Mucosa of rectum (tissue), 2 donors: Measurements from ENCODE around the gene SNX4.
"Not testable (repeated sequence)": the region's sequence is repeated elsewhere in the genome, so short reads cannot be mapped to it uniquely, and the experiment has no call there.

ENCODE experiments used
- H3K27ac ChIP-seq, 2 donors: one replicate each; pipeline ENCODE4 v1.7.0; 2013; ENCODE audit warnings: inconsistent platforms in 2 of 2, low read depth in 2 of 2, low read length in 2 of 2
- H3K27me3 ChIP-seq, 2 donors: one replicate each; pipeline ENCODE4 v1.7.0; 2013; ENCODE audit warnings: low read length in 2 of 2; ENCODE audit not compliant: control insufficient read depth in 2 of 2, insufficient read depth in 2 of 2
- H3K36me3 ChIP-seq, 2 donors: one replicate each; pipeline ENCODE4 v1.7.0; 2013; ENCODE audit warnings: low read length in 2 of 2; ENCODE audit not compliant: control insufficient read depth in 2 of 2, insufficient read depth in 2 of 2
- H3K4me1 ChIP-seq, 2 donors: one replicate each; pipeline ENCODE4 v1.7.0; 2013; ENCODE audit warnings: low read length in 2 of 2, mild to moderate bottlenecking in 1 of 2; ENCODE audit not compliant: control insufficient read depth in 2 of 2, insufficient read depth in 2 of 2
- H3K4me3 ChIP-seq, 2 donors: one replicate each; pipeline ENCODE4 v1.7.0; 2013; ENCODE audit warnings: low read length in 2 of 2
- H3K9ac ChIP-seq, 2 donors: one replicate each; pipeline ENCODE4 v1.7.0; 2013; ENCODE audit warnings: low read length in 2 of 2, low read depth in 1 of 2, mild to moderate bottlenecking in 1 of 2
- H3K9me3 ChIP-seq, 2 donors: one replicate each; pipeline ENCODE4 v1.7.0; 2013; ENCODE audit warnings: low read length in 2 of 2; ENCODE audit not compliant: control insufficient read depth in 2 of 2
- donor health status: healthy.
- donor health status: Normal muscosa, but diverticular disease.

The SNX4 gene

DNA sequence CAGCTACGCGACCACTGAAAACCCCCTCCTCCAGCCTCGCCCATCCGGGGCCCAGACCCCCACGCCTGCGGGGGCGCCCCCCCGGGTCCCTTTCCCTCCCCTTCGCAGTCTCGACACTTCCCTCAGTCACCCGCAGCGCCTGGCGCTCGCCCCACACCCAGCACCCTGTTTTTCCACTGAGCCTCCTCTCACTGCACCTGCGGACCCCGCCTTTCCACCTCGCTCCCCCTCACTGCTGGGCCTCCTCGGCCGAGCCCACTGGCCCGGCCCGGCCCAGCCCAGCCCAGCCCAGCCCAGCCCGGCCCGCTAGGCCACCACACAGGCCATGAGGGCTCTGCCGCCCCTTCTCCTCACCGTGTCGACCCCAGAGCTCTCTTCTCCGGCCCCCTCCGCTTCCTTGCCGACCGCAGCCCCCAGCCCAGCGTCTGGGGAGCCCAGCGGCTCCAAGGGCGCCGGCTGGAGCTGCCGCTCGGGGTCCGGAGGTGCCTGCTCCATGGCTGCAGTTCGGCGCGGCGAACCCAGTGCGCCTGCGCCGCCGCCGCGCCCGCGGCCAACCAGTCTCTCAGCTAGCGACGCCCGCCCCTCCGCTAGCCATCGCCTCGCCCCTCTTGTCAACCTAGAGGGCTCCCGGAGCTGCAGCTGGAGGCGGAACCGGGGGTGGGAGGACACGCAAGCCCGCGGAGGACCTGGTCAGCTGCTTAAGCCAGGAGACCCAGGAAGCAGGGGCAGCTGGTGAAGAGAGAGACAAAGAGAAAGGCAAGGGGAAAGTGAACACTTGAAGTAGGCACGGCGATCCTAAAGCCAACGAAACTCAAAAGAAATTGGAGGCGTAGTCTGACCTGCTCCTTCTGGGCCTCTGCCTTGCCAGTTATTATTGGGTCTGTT is at the start of gene SNX4:
Gene SNX4, minus strand, starts transcription at position 525 of the 885 bp plus-strand sequence. Its CDS starts 30 bp downstream, at position 495.
- Histone ChIP-seq H3K27me3 (no peaks in the 10 kb centered on the region), H3K36me3 (peaks cover 2 to 8% of the 10 kb centered on the region in 2 donors), H3K9ac (peak within 1 kb of the TSS; percentile 82 to 84), H3K4me3 (peak within 1 kb of the TSS; percentile 84 to 97), H3K4me1 (peaks cover 5 to 11% of the 10 kb centered on the region in 2 donors), H3K9me3 (no peaks in the 10 kb centered on the region), H3K27ac (peak within 1 kb of the TSS; percentile 73 to 79)

DNA sequence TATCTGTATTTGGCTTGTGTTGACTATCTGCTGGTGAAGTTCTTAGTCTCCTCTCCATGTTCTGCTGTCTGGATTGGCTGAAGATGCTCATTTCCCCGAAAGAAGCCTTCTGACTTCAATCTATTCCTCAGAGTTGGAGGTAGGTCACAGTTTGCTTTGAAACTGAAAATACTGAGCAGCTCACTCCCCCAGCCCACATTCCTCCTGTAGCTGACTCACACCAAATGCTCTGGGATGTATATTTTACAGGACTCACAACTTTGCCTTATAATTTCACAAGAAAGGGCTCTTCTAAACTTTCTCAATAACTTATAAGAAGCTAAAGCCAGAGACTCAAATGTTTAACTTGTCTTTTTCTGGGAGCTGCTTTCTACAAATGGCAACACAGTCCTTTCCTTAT is 36.3 kb upstream of the SNX4 start:
- H3K4me1 ChIP-seq, result no peaks in the 10 kb centered on the region
- H3K27me3 ChIP-seq, result no peaks in the 10 kb centered on the region
- no peak overlapping the region for H3K27ac ChIP-seq
- no peak overlapping the region for H3K9ac ChIP-seq
- H3K4me3 ChIP-seq, result no peak overlapping the region
- H3K36me3 ChIP-seq, result peaks cover 22 to 32% of the 10 kb centered on the region in 2 donors
- H3K9me3 ChIP-seq, result no peaks in the 10 kb centered on the region

DNA sequence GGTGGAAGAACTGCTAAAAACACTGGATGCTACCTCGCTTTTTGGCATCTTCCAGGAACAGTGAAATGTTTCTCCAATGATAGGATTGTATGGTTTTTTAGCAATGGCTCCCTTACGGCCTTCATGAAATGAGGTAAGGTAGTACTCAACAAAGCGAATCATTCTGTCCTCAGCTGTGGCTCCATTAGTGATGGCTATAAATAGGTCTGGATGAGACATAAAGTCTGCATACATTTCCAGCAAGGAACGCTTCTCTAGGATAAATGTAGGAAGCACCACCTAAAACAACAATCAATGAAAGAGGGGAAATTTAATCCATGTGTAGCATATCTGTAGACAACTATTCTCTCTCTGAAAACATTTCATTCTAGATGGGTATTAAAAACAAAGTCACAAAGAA is 32.4 kb upstream of the SNX4 start:
- Histone ChIP-seq H3K4me3 (no peak overlapping the region), H3K4me1 (no peaks in the 10 kb centered on the region), H3K36me3 (peaks cover 18 to 28% of the 10 kb centered on the region in 2 donors), H3K9ac (no peak overlapping the region), H3K9me3 (no peaks in the 10 kb centered on the region), H3K27me3 (no peaks in the 10 kb centered on the region), H3K27ac (no peak overlapping the region)

- Histone ChIP-seq H3K9ac (no peak overlapping the region), H3K27ac (no peak overlapping the region), H3K9me3 (no peaks in the 10 kb centered on the region), H3K36me3 (peaks cover 12 to 25% of the 10 kb centered on the region in 2 donors), H3K4me1 (no peaks in the 10 kb centered on the region), H3K4me3 (no peak overlapping the region), H3K27me3 (no peaks in the 10 kb centered on the region)
Observed at GRCh38 chr3:125528920-125529319, 8.9 kb upstream of the SNX4 start.

GRCh38 chr3:125525153-125525552 is 5.2 kb upstream of the SNX4 start:
- Histone ChIP-seq H3K4me3 (no peak overlapping the region), H3K27ac (no peak overlapping the region), H3K36me3 (peaks cover 3 to 14% of the 10 kb centered on the region in 2 donors), H3K9me3 (no peaks in the 10 kb centered on the region), H3K27me3 (no peaks in the 10 kb centered on the region), H3K4me1 (peaks cover 0 to 3% of the 10 kb centered on the region in 2 donors), H3K9ac (no peak overlapping the region)

DNA sequence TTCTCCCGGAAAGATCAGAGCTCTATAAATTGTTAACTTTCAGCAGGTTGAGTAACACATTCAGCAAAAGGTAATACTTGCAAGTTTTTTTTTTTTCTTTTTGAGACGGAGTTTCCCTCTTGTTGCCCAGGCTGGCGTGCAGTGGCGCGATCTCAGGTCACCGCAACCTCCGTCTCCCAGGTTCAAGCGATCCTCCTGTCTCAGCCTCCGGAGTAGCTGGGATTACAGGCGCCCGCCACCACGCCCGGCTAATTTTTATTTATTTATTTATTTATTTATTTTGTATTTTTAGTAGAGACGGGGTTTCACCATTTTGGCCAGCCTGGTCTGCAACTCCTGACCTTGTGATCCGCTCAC is 539 bp upstream of the SNX4 start:
- H3K4me1 ChIP-seq, result peaks cover 5 to 11% of the 10 kb centered on the region in 2 donors
- H3K36me3 ChIP-seq, H3K27me3 ChIP-seq, H3K9me3 ChIP-seq: not testable (repeated sequence)
- peak overlapping the region; percentile 84 to 97 for H3K4me3 ChIP-seq
- peak overlapping the region; percentile 73 to 79 for H3K27ac ChIP-seq
- H3K9ac ChIP-seq, result peak overlapping the region; percentile 14 to 82

- H3K27ac ChIP-seq, result no peak overlapping the region
- H3K36me3 ChIP-seq, result peaks cover 2 to 17% of the 10 kb centered on the region in 2 donors
- peaks cover 5 to 19% of the 10 kb centered on the region in 2 donors for H3K4me1 ChIP-seq
- no peak overlapping the region for H3K4me3 ChIP-seq
- no peaks in the 10 kb centered on the region for H3K27me3 ChIP-seq
- H3K9me3 ChIP-seq, result no peaks in the 10 kb centered on the region
- H3K9ac ChIP-seq, result no peak overlapping the region
Observed at GRCh38 chr3:125515421-125515820, 4.6 kb downstream of the SNX4 start.

- Histone ChIP-seq H3K36me3 (peaks cover 2 to 19% of the 10 kb centered on the region in 2 donors), H3K4me3 (no peak overlapping the region), H3K4me1 (peaks cover 0 to 10% of the 10 kb centered on the region in 2 donors)
Observed at GRCh38 chr3:125513490-125514115, 6.4 kb downstream of the SNX4 start.

DNA sequence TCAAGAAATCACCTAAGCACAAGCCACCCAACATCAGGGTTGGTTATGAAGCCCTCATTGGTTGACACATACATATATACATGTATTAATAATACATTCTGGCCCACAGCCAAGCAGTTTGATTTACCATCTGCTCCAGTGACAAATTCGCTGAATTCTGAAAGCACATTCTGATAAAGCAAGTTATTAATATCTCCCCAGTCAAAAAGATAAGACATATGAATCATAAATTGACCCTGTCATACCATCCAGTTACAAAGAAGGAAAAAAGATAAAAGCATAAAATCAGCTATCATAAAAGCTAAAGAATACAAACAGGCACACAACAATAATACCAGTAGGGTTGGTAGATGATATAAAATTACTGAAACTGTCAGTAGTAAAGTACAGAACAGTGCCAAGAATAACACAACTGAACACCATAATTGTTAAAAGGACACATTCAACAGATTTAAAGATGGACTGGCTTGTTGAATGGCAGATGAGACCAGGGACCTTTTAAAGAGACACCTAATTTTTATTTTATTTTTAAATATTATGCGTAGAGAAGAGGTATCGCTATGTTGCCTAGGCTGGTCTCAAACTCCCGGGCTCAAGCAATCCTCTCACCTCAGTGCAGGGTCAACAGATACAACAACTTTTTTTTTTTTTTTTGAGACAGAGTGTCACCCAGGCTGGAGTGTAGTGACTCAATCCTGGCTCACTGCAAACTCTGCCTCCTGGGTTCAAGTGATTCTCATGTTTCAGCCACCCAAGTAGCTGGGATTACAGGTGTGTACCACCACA is 7.7 kb downstream of the SNX4 start:
- Histone ChIP-seq H3K36me3 (peaks cover 2 to 24% of the 10 kb centered on the region in 2 donors), H3K4me3 (no peak overlapping the region), H3K27me3 (no peaks in the 10 kb centered on the region), H3K9me3 (no peaks in the 10 kb centered on the region), H3K27ac (no peak overlapping the region), H3K9ac (no peak overlapping the region), H3K4me1 (peaks cover 0 to 10% of the 10 kb centered on the region in 2 donors)

More at GRCh38 chr3:125513490-125514115, 6.4 kb downstream of the SNX4 start:
- Histone ChIP-seq H3K9me3 (no peaks in the 10 kb centered on the region), H3K27ac (peak overlapping the region; percentile 49 to 53), H3K9ac (no peak overlapping the region), H3K27me3 (no peaks in the 10 kb centered on the region)
